ENCODE measurements around the gene AFDN. TPM values are rescaled to one million over a fixed set of nuclear protein-coding genes. Genes with fewer than 3 reads are reported as not detected.

AFDN gene
- total RNA-seq, 1 experiment from 2014 or later = 182 TPM

GRCh38 chr6:167786853-167787675 is 39.6 kb upstream of the AFDN start:
- DNase-seq (ENCODE audit: low spot score) = no peak
- CTCF ChIA-PET = no interaction called here
- H3K4me1 Mint-ChIP-seq = peaks cover 5% of the 10 kb centered on the region; the same call in 1 of the 2 replicates
- no peak overlapping the region for H3K4me3 Mint-ChIP-seq
- POLR2A ChIA-PET = interaction anchor here (1.0 kb wide), 1 partner anchor 10 kb away, joined by 3 read pairs; no protein-coding TSS in a partner anchor
- H3K27ac Mint-ChIP-seq = no peak overlapping the region
- H3K9me3 Mint-ChIP-seq = no peaks in the 10 kb centered on the region
- TF ChIP-seq NR3C1 (CRISPR knock-in tag; conservative IDR thresholded peaks at IDR 0.05; ENCODE audit: low read depth) = no peak
- TF ChIP-seq PRDM15 (CRISPR knock-in tag; IDR thresholded peaks at IDR 0.05) = no peak
- TF ChIP-seq ERG (CRISPR knock-in tag; IDR thresholded peaks at IDR 0.05) = no peak
- TF ChIP-seq SP1 (CRISPR knock-in tag; conservative IDR thresholded peaks at IDR 0.05) = no peak
- no peak for TF ChIP-seq ZNF416 (CRISPR knock-in tag; IDR thresholded peaks at IDR 0.05)
- TF ChIP-seq OVOL2 (CRISPR knock-in tag; IDR thresholded peaks at IDR 0.05; ENCODE audit: borderline replicate concordance) = no peak
- TF ChIP-seq GABPB1 (CRISPR knock-in tag; IDR thresholded peaks at IDR 0.05) = no peak
- no peak for TF ChIP-seq FOXP1 (CRISPR knock-in tag; IDR thresholded peaks at IDR 0.05; ENCODE audit: borderline replicate concordance)
- no peak for TF ChIP-seq MAX (CRISPR knock-in tag; IDR thresholded peaks at IDR 0.05)
- TF ChIP-seq NR1H2 (CRISPR knock-in tag; IDR thresholded peaks at IDR 0.05) = no peak
- TF ChIP-seq ZNF423 (CRISPR knock-in tag; IDR thresholded peaks at IDR 0.05) = no peak
- no peak for TF ChIP-seq CBFB (CRISPR knock-in tag; IDR thresholded peaks at IDR 0.05; ENCODE audit: low read depth)
- no peak for TF ChIP-seq ZNF532 (CRISPR knock-in tag; IDR thresholded peaks at IDR 0.05; ENCODE audit: borderline replicate concordance)
- no peak for TF ChIP-seq EMX1 (CRISPR knock-in tag; IDR thresholded peaks at IDR 0.05)
- no peak for TF ChIP-seq STAT6 (CRISPR knock-in tag; conservative IDR thresholded peaks at IDR 0.05; ENCODE audit: low read depth)
- H3K27me3 Mint-ChIP-seq (ENCODE audit: low read depth) = no peaks in the 10 kb centered on the region
- H3K36me3 Mint-ChIP-seq = no peaks in the 10 kb centered on the region
- no peak for ATAC-seq
